Measurements from ENCODE around the gene MEGF11.

MEGF11 gene

GRCh38 chr15:66063147-66063546 is 190.4 kb downstream of the MEGF11 start:
- no peaks in the 10 kb centered on the region for H3K27me3 ChIP-seq (ENCODE audit: insufficient read depth, insufficient read length)
- H3K9ac ChIP-seq (ENCODE audit: insufficient read length, low read depth): no peak overlapping the region
- no peak for DNase-seq (ENCODE audit: low read depth, low spot score)
- TF ChIP-seq ZNF274 (IDR thresholded peaks at IDR 0.05; ENCODE audit: low read depth, low read length) (no peak), YY1 (IDR thresholded peaks at IDR 0.05; ENCODE audit: insufficient read depth, insufficient read length) (no peak), SUZ12 (IDR thresholded peaks at IDR 0.05; ENCODE audit: extremely low read depth, insufficient read depth, insufficient read length) (no peak)
- H3K4me3 ChIP-seq (ENCODE audit: insufficient read length, low read depth): no peak overlapping the region
- peaks cover 6% of the 10 kb centered on the region; the same call in 1 of the 2 replicates for H3K9me3 ChIP-seq (ENCODE audit: insufficient read depth, low read length)
- peaks cover 15% of the 10 kb centered on the region for H3K4me1 ChIP-seq (ENCODE audit: insufficient read depth, insufficient read length)
- H3K36me3 ChIP-seq (ENCODE audit: insufficient read depth, insufficient read length, low read length): no peaks in the 10 kb centered on the region

- no peak for TF ChIP-seq YY1 (IDR thresholded peaks at IDR 0.05; ENCODE audit: insufficient read depth, insufficient read length)
- no peak for TF ChIP-seq ZNF274 (IDR thresholded peaks at IDR 0.05; ENCODE audit: low read depth, low read length)
- no peak for TF ChIP-seq SUZ12 (IDR thresholded peaks at IDR 0.05; ENCODE audit: extremely low read depth, insufficient read depth, insufficient read length)
- H3K4me1 ChIP-seq (ENCODE audit: insufficient read depth, insufficient read length): no peaks in the 10 kb centered on the region
- no peaks in the 10 kb centered on the region for H3K36me3 ChIP-seq (ENCODE audit: insufficient read depth, insufficient read length, low read length)
- H3K9me3 ChIP-seq (ENCODE audit: insufficient read depth, low read length): peaks cover under 1% of the 10 kb centered on the region; the same call in 1 of the 2 replicates
- H3K4me3 ChIP-seq (ENCODE audit: insufficient read length, low read depth): no peak overlapping the region
- no peak overlapping the region for H3K9ac ChIP-seq (ENCODE audit: insufficient read length, low read depth)
- H3K27me3 ChIP-seq (ENCODE audit: insufficient read depth, insufficient read length): no peaks in the 10 kb centered on the region
- no peak for DNase-seq (ENCODE audit: low read depth, low spot score)
Observed at GRCh38 chr15:66057089-66057488, 196.5 kb downstream of the MEGF11 start.

- Histone ChIP-seq H3K36me3 (ENCODE audit: insufficient read depth, insufficient read length, low read length) (no peaks in the 10 kb centered on the region), H3K9me3 (ENCODE audit: insufficient read depth, low read length) (no peaks in the 10 kb centered on the region), H3K9ac (ENCODE audit: insufficient read length, low read depth) (no peak overlapping the region), H3K27me3 (ENCODE audit: insufficient read depth, insufficient read length) (no peaks in the 10 kb centered on the region), H3K4me3 (ENCODE audit: insufficient read length, low read depth) (no peak overlapping the region), H3K4me1 (ENCODE audit: insufficient read depth, insufficient read length) (no peaks in the 10 kb centered on the region)
- TF ChIP-seq SUZ12 (IDR thresholded peaks at IDR 0.05; ENCODE audit: extremely low read depth, insufficient read depth, insufficient read length): no peak
- TF ChIP-seq YY1 (IDR thresholded peaks at IDR 0.05; ENCODE audit: insufficient read depth, insufficient read length): no peak
- no peak for TF ChIP-seq ZNF274 (IDR thresholded peaks at IDR 0.05; ENCODE audit: low read depth, low read length)
- no peak for DNase-seq (ENCODE audit: low read depth, low spot score)
Observed at GRCh38 chr15:66053991-66054390, 199.6 kb downstream of the MEGF11 start.

- H3K4me3 ChIP-seq (ENCODE audit: insufficient read length, low read depth): no peak overlapping the region
Observed at GRCh38 chr15:66051833-66052232, 201.7 kb downstream of the MEGF11 start.

GRCh38 chr15:66050264-66050663 is 203.3 kb downstream of the MEGF11 start:
- Histone ChIP-seq H3K27me3 (ENCODE audit: insufficient read depth, insufficient read length) (no peaks in the 10 kb centered on the region), H3K4me3 (ENCODE audit: insufficient read length, low read depth) (no peak overlapping the region), H3K4me1 (ENCODE audit: insufficient read depth, insufficient read length) (peaks cover 14% of the 10 kb centered on the region), H3K36me3 (ENCODE audit: insufficient read depth, insufficient read length, low read length) (no peaks in the 10 kb centered on the region), H3K9me3 (ENCODE audit: insufficient read depth, low read length) (no peaks in the 10 kb centered on the region), H3K9ac (ENCODE audit: insufficient read length, low read depth) (no peak overlapping the region)
- no peak for TF ChIP-seq ZNF274 (IDR thresholded peaks at IDR 0.05; ENCODE audit: low read depth, low read length)
- TF ChIP-seq SUZ12 (IDR thresholded peaks at IDR 0.05; ENCODE audit: extremely low read depth, insufficient read depth, insufficient read length): no peak
- no peak for DNase-seq (ENCODE audit: low read depth, low spot score)

More at GRCh38 chr15:66051833-66052232, 201.7 kb downstream of the MEGF11 start:
- Histone ChIP-seq H3K36me3 (ENCODE audit: insufficient read depth, insufficient read length, low read length) (no peaks in the 10 kb centered on the region), H3K9me3 (ENCODE audit: insufficient read depth, low read length) (no peaks in the 10 kb centered on the region), H3K27me3 (ENCODE audit: insufficient read depth, insufficient read length) (no peaks in the 10 kb centered on the region), H3K9ac (ENCODE audit: insufficient read length, low read depth) (no peak overlapping the region), H3K4me1 (ENCODE audit: insufficient read depth, insufficient read length) (peaks cover 10% of the 10 kb centered on the region)
- no peak for DNase-seq (ENCODE audit: low read depth, low spot score)
- TF ChIP-seq YY1 (IDR thresholded peaks at IDR 0.05; ENCODE audit: insufficient read depth, insufficient read length) (no peak), SUZ12 (IDR thresholded peaks at IDR 0.05; ENCODE audit: extremely low read depth, insufficient read depth, insufficient read length) (no peak), ZNF274 (IDR thresholded peaks at IDR 0.05; ENCODE audit: low read depth, low read length) (no peak)

GRCh38 chr15:66049353-66049752 is 204.2 kb downstream of the MEGF11 start:
- no peaks in the 10 kb centered on the region for H3K27me3 ChIP-seq (ENCODE audit: insufficient read depth, insufficient read length)
- TF ChIP-seq ZNF274 (IDR thresholded peaks at IDR 0.05; ENCODE audit: low read depth, low read length) (no peak), SUZ12 (IDR thresholded peaks at IDR 0.05; ENCODE audit: extremely low read depth, insufficient read depth, insufficient read length) (no peak), YY1 (IDR thresholded peaks at IDR 0.05; ENCODE audit: insufficient read depth, insufficient read length) (no peak)
- DNase-seq (ENCODE audit: low read depth, low spot score): no peak
- H3K4me3 ChIP-seq (ENCODE audit: insufficient read length, low read depth): no peak overlapping the region
- peaks cover 14% of the 10 kb centered on the region for H3K4me1 ChIP-seq (ENCODE audit: insufficient read depth, insufficient read length)
- H3K36me3 ChIP-seq (ENCODE audit: insufficient read depth, insufficient read length, low read length): no peaks in the 10 kb centered on the region
- H3K9ac ChIP-seq (ENCODE audit: insufficient read length, low read depth): peak overlapping the region; percentile 45
- H3K9me3 ChIP-seq (ENCODE audit: insufficient read depth, low read length): peaks cover 5% of the 10 kb centered on the region; the same call in 1 of the 2 replicates

- Histone ChIP-seq H3K36me3 (ENCODE audit: insufficient read depth, insufficient read length, low read length) (no peaks in the 10 kb centered on the region), H3K9me3 (ENCODE audit: insufficient read depth, low read length) (peaks cover 5% of the 10 kb centered on the region; the same call in 1 of the 2 replicates), H3K4me3 (ENCODE audit: insufficient read length, low read depth) (no peak overlapping the region), H3K27me3 (ENCODE audit: insufficient read depth, insufficient read length) (no peaks in the 10 kb centered on the region), H3K9ac (ENCODE audit: insufficient read length, low read depth) (no peak overlapping the region), H3K4me1 (ENCODE audit: insufficient read depth, insufficient read length) (peaks cover 14% of the 10 kb centered on the region)
- no peak for DNase-seq (ENCODE audit: low read depth, low spot score)
- TF ChIP-seq SUZ12 (IDR thresholded peaks at IDR 0.05; ENCODE audit: extremely low read depth, insufficient read depth, insufficient read length) (no peak), ZNF274 (IDR thresholded peaks at IDR 0.05; ENCODE audit: low read depth, low read length) (no peak), YY1 (IDR thresholded peaks at IDR 0.05; ENCODE audit: insufficient read depth, insufficient read length) (no peak)
Observed at GRCh38 chr15:66047321-66048024, 206.1 kb downstream of the MEGF11 start.
